Erythroblast (primary cell): Measurements from ENCODE around the gene IKBKG.

Source experiments
- GATA1 ChIP-seq: IDR thresholded peaks from 2 replicates; pipeline ENCODE4 v1.6.1; 2011; ENCODE audit warnings: low read depth, mild to moderate bottlenecking, control low read depth, low read length, moderate library complexity
- POLR2A ChIP-seq: IDR thresholded peaks from 2 replicates; pipeline ENCODE4 v1.6.1; 2011; ENCODE audit warnings: mild to moderate bottlenecking, low read length

DNA sequence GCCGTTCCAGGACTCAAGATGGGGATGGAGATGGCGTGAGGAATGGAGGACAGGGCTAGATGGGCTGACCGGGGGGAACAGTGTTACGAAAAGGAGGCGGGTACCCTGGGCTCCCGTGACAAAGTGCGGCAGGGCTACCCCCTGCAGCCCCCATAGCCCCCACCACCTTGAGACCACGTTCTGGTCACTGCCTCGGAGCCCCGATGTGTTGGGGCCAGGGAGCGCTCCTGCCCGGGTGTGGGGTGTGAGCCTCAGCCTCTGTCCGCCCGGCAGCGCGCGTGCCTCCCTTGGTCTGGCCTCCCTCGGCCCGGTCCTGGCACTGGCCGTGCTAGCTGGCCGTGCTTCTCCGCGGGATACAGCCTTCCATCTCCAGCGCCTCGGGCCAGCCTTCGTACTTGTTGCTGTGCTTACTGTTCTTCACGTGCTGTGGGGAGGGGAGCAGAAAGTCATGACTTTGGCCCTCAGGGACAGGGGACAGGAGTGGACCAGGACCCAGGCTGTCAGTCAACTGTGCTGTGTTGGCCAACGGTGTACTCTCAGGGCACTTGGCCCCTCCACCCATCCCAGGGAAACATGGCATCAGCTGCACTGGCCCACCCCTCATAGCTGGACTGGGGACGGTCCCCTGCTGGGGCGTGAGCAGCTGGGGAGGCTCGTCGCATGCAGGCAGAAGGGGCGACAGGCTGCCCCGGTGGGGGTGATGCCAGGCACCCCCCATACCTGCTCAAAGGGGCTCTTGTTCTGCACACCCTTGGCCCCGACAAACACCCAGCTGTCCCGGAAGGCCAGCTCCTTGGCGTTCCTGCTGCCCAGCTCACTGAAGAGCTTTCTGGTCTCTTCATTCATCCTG, 40.7 kb upstream of the IKBKG start:
- TF ChIP-seq POLR2A (no peak), GATA1 (no peak)
